A204.1 (cell line): ENCODE results near the gene GLE1.
"Not testable (repeated sequence)": the region's sequence is repeated elsewhere in the genome, so short reads cannot be mapped to it uniquely, and the experiment has no call there.

Experiments
- FAIRE-seq: peaks from 2 replicates; lab custom pipeline; 2012; peaks lifted over from hg19 to GRCh38; lab: Jason Lieb, UNC

The GLE1 gene

GRCh38 chr9:128497824-128498610, 6.5 kb upstream of the GLE1 start:
- FAIRE-seq: no peak

- no peak for FAIRE-seq
Observed at GRCh38 chr9:128498911-128499310, 5.6 kb upstream of the GLE1 start.

DNA sequence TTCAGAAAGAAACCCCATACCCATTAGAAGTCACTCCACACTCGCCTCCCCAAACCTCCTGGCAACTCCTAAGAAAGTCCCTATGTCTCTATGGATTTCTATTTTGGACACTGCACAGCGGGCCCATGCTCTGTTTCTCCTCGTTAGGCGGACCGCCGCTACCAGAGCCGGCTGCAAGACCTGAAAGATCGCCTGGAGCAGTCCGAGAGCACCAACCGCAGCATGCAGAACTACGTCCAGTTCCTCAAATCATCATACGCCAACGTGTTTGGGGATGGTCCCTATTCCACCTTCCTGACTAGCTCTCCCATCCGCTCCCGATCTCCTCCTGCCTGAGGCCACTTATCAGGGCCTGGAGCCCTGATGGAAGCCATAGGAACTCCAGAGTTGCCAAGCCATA, 4.6 kb upstream of the GLE1 start:
- no peak for FAIRE-seq

- not testable (repeated sequence) for FAIRE-seq
Observed at GRCh38 chr9:128503415-128503825, 1.1 kb upstream of the GLE1 start.

GRCh38 chr9:128503870-128504269, 649 bp upstream of the GLE1 start:
- FAIRE-seq: no peak

DNA sequence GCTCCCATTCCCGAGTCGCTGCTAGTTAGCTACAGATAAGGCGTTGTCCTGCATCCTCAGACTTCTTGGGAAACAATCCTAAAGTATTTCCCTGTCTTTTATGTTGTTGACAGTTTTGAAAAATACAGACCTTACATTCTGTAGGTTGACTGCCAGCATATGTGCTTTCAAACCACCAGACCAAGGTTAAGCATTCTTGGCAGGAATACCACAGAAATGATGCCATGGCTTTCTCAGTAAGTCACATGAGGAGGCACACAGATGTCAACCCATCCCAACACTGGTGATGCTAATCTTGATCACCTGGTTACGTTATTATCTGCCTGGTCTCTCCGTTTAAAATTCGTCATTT, 871 bp downstream of the GLE1 start:
- no peak for FAIRE-seq

GRCh38 chr9:128505906-128506305, 1.4 kb downstream of the GLE1 start:
- FAIRE-seq: not testable (repeated sequence)

- no peak for FAIRE-seq
Observed at GRCh38 chr9:128512820-128513219, 8.3 kb downstream of the GLE1 start.

- no peak for FAIRE-seq
Observed at GRCh38 chr9:128521956-128522355, 17.4 kb downstream of the GLE1 start.

DNA sequence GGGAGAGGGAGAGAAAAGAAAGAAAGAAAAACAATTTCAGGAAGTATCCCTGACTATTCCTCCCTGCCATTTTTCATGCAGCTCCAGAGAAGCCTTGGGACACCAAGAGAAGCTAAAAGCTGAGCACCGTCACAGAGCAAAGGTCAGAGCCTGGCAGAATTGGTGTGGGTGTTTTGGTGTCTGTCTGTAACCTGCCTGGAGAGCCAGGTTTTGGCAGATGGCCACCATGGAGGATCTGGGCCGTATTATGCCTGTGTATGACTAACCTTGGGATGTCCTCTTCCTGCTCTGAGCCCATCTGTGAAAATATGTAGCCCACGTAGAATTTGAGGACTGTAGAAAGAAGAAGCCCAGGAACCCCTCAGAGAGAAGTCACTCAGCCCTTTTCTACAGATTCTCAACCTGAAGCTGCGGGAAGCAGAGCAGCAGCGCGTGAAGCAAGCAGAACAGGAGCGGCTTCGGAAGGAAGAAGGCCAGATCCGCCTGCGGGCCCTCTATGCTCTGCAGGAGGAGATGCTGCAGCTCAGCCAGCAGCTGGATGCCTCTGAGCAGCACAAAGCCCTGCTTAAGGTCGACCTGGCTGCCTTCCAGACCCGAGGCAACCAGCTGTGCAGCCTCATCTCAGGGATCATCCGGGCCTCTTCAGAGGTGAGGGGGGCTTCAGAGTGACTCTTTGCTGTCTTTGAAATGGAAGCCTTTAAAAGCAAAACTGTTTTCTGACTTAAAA, 18.8 kb downstream of the GLE1 start:
- no peak for FAIRE-seq

DNA sequence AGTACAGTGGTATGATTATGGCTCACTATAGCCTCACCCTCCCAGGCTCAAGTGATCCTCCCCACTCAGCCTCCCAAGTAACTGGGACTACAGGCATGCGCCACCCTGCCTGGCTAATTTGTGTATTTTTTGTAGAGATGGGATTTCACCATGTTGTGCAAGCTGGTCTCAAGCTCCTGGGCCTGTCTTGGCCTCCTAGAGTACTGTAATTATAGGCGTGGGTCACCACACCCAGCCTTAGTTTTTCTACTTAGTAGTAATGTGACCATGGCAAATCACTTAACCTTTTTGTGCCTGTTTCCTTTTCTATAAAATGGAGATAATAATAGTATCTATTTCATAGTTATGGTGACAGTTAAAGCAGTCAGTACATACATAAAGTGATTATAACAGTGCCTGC, 22.2 kb downstream of the GLE1 start:
- no peak for FAIRE-seq

- FAIRE-seq: no peak
Observed at GRCh38 chr9:128528445-128529160, 24.1 kb downstream of the GLE1 start.

- FAIRE-seq: no peak
Observed at GRCh38 chr9:128529191-128529590, 24.7 kb downstream of the GLE1 start.

- FAIRE-seq: no peak
Observed at GRCh38 chr9:128532581-128532980, 28.1 kb downstream of the GLE1 start.

DNA sequence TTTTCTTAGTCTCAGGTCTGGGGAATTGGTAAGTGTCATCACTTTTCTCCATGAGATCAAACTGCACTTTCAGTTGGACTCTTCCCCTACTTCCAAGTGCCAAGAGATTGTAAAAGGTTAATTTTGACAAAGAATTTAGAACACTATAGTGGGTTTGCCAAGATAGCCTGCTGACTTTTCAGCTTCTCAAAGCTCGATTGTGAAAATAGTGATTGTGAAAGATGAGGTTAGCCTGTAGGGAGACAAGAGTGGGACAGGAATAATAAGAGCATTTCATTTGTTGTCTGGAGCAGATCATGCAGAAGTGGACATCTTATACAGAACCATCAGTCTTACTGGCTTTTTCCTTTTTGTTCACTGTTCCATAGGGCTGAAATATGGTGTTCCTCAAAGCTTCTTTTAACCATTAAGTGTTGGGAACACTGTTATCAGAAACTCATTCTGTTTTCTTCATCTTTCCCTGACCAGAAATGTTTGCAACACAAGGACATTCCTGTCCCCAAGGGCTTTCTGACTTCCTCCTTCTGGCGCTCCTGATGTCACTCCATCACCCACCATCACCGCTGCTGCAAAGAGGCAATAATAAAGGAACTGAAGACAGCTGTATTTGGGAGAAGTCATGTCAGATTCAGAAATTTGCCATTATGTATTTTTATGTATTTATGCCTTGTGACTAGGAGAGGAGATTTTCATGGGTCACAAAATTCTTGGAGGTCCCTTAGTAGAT, 36.3 kb downstream of the GLE1 start:
- no peak for FAIRE-seq

DNA sequence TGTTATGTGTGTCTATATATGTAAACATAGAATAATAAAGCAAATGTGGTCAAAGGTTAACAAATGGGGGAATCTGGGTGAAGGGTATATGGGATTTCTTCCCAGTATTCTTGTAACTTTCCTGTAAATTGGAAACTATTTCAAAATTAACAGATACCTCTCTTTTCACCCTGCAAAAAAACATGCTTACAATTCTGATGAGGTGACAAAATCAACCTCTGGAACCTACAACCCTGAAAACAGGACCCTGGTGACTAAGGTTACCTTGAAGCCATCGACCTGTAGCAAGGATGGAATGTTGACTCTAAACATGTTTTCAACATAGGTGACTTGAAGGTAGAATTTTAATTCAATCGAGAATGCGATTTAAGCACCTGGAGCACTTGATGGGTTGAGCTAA, 42.0 kb downstream of the GLE1 start:
- FAIRE-seq: no peak

GRCh38 chr9:128548876-128549275, 44.4 kb downstream of the GLE1 start:
- FAIRE-seq: no peak

- FAIRE-seq: no peak
Observed at GRCh38 chr9:128550226-128550625, 45.7 kb downstream of the GLE1 start.

- no peak for FAIRE-seq
Observed at GRCh38 chr9:128550770-128551656, 46.5 kb downstream of the GLE1 start.

DNA sequence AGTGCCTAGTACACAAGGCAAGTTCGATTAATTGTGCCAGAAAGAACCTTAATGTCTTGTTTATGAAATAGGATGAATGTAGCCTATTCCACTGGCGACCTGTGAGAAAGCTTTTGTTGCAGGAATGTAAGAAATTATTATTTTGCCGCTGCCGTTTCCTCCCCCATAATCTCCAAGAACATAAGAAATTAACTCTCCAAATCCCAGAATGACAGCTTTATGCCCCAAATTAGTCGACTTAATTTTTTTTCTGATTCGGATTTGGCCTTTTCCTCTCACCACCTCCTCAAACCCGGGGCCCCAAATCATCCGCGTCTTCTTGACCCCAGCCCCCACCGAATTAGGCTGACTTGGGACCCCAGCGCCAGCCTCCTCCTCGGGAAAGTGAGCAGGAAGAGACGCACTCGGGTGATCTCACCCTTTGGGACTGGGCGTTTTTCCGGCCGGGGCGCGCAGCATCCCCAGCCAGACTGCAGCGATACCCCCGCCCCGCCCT, 47.2 kb downstream of the GLE1 start:
- FAIRE-seq: no peak

- no peak for FAIRE-seq
Observed at GRCh38 chr9:128552153-128552743, 47.7 kb downstream of the GLE1 start, which contains the start of gene SPTAN1. TSS of gene SPTAN1 (plus strand) at chr9:128552587. CDS start at chr9:128566741, 14,154 bp downstream.
